Upper lobe of right lung (tissue), 1 donor: ENCODE data around the gene FSTL5. TPM values are rescaled to one million over a fixed set of nuclear protein-coding genes. Genes with fewer than 3 reads are reported as not detected.

Experiments used
- ATAC-seq: fragments of 200-7000 bp; cut with Tn5 transposase; one replicate; pipeline ENCODE4 v1.9.1; 2020; ENCODE audit warnings: mild to moderate bottlenecking, moderate library complexity
- DNase-seq: peaks from one replicate; pipeline ENCODE4 v3.0.0-alpha.2; 2020
- H3K27ac ChIP-seq: fragments of 200-600 bp; one replicate; pipeline ENCODE4 v1.8.0; 2022
- H3K27me3 ChIP-seq: fragments of 200-600 bp; one replicate; pipeline ENCODE4 v1.8.0; 2022; ENCODE audit warnings: mild to moderate bottlenecking
- H3K36me3 ChIP-seq: fragments of 200-600 bp; one replicate; pipeline ENCODE4 v1.8.0; 2022
- H3K4me1 ChIP-seq: fragments of 200-600 bp; one replicate; pipeline ENCODE4 v1.8.0; 2022
- H3K4me3 ChIP-seq: fragments of 200-600 bp; one replicate; pipeline ENCODE4 v1.8.0; 2022; ENCODE audit warnings: mild to moderate bottlenecking
- H3K9me3 ChIP-seq: fragments of 200-600 bp; one replicate; pipeline ENCODE4 v1.8.0; 2022
- intact Hi-C: fragments of 100-400 bp; cut with DNase I; formaldehyde crosslinking; loops from one replicate; pipeline ENCODE4 v1.11.0; 2022
- total RNA-seq: library from RNA; stranded (reverse); fragmentation: NEBNext Ultra II Directional; extraction: Animal tissue kit (Norgen Biotek cat#: 25700); gene quantifications from one replicate; pipeline ENCODE4 v1.2.1, GENCODE V29; 2021
- TF ChIP-seq, protein P1 (sequence below): fragments of 200-600 bp; IDR thresholded peaks from one replicate; pipeline ENCODE4 v1.8.0; 2022; ENCODE audit warnings: antibody characterized with exemption
- donor health status: DM: no; HTN: yes; CAD: no; lungs with severe emphysema.

Gene FSTL5
- total RNA-seq, 1 donor from 2014 or later, result 0.12 TPM

DNA sequence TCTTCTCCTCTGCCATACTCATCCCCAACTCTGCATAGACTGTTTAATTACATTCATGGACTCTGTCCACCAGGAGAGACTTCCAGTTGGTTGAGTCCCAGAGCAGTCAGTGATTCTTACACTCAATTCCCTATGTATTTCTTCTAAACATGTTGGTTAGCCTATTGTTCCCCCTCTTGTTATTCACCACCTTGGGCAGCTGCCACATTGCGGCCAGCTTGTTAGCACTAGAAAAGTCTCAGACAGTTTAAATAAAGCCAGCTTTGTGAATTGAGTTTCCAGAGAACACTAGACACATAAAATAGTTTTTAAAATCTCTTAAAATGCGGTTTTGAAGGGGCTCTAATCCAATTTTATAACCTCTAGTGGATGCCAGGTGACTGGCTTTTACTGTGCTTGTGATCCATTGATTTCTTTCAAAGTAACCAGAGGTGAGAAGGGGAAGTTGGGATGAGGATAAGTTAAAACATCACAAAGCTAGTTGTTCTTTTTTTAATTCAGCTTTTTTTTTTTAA lies 827.7 kb downstream of the FSTL5 start:
- no peaks in the 10 kb centered on the region for H3K36me3 ChIP-seq
- TF ChIP-seq, protein P1, sequence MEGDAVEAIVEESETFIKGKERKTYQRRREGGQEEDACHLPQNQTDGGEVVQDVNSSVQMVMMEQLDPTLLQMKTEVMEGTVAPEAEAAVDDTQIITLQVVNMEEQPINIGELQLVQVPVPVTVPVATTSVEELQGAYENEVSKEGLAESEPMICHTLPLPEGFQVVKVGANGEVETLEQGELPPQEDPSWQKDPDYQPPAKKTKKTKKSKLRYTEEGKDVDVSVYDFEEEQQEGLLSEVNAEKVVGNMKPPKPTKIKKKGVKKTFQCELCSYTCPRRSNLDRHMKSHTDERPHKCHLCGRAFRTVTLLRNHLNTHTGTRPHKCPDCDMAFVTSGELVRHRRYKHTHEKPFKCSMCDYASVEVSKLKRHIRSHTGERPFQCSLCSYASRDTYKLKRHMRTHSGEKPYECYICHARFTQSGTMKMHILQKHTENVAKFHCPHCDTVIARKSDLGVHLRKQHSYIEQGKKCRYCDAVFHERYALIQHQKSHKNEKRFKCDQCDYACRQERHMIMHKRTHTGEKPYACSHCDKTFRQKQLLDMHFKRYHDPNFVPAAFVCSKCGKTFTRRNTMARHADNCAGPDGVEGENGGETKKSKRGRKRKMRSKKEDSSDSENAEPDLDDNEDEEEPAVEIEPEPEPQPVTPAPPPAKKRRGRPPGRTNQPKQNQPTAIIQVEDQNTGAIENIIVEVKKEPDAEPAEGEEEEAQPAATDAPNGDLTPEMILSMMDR, result no peak
- H3K27ac ChIP-seq, result no peak overlapping the region
- intact Hi-C loops, result no loop called here
- DNase-seq (no peak), ATAC-seq (no peak)
- H3K4me3 ChIP-seq, result no peak overlapping the region
- no peaks in the 10 kb centered on the region for H3K27me3 ChIP-seq
- no peaks in the 10 kb centered on the region for H3K4me1 ChIP-seq
- no peaks in the 10 kb centered on the region for H3K9me3 ChIP-seq
